ENCODE data around the gene ZNF365.

- TF ChIP-seq CTCF (IDR thresholded peaks at IDR 0.05; ENCODE audit: poor library complexity) (no peak), EZH2phosphoT487 (IDR thresholded peaks at IDR 0.05; ENCODE audit: low read depth, severe bottlenecking, unreplicated experiment) (no peak), EZH2 (IDR thresholded peaks at IDR 0.05; ENCODE audit: borderline replicate concordance) (no peak)
Observed at GRCh38 chr10:62442006-62442405, 67.8 kb downstream of the ZNF365 start.

Data from hepatocyte (in vitro differentiated cells).